Stimulated activated CD4-positive, alpha-beta T cell treated with anti-CD3 and anti-CD28 coated beads, TNF-alpha, amount 100 ng/mL, for 1 hour (primary cell): ENCODE results near the gene PVALB.
A peak's percentile ranks its signal among the peaks of the same experiment; 100 is the strongest.

Experiments
- DNase-seq, 3 donors: peaks; one replicate each; pipeline ENCODE4 v3.0.0-alpha.2; 2020; ENCODE audit warnings: low read depth in 3 of 3, low spot score in 1 of 3

The PVALB gene

GRCh38 chr22:36814801-36815200 is 2.0 kb downstream of the PVALB start:
- DNase-seq: no peak

- no peak for DNase-seq
These were observed 5.6 kb downstream of the PVALB start for GRCh38 chr22:36811094-36811800.

- DNase-seq: no peak
These were observed 7.5 kb downstream of the PVALB start for GRCh38 chr22:36809351-36809750.

- no peak for DNase-seq
These were observed 8.0 kb downstream of the PVALB start for GRCh38 chr22:36808721-36809344.

- DNase-seq: no peak
These were observed 9.2 kb downstream of the PVALB start for GRCh38 chr22:36807627-36808026.

- no peak for DNase-seq
These were observed 10.0 kb downstream of the PVALB start for GRCh38 chr22:36806835-36807234.

GRCh38 chr22:36803358-36803757 is 13.5 kb downstream of the PVALB start:
- DNase-seq: no peak

- DNase-seq: no peak
These were observed 18.2 kb downstream of the PVALB start for GRCh38 chr22:36798674-36799066.

GRCh38 chr22:36797911-36798673 is 18.7 kb downstream of the PVALB start:
- DNase-seq: no peak

- DNase-seq: no peak
These were observed 19.5 kb downstream of the PVALB start for GRCh38 chr22:36797374-36797773.

- no peak for DNase-seq
These were observed 20.2 kb downstream of the PVALB start for GRCh38 chr22:36796552-36797175.

GRCh38 chr22:36795633-36796032 is 21.2 kb downstream of the PVALB start:
- DNase-seq: no peak

- DNase-seq: no peak
These were observed 26.2 kb downstream of the PVALB start for GRCh38 chr22:36790648-36791047.

- DNase-seq: no peak
These were observed 29.4 kb downstream of the PVALB start for GRCh38 chr22:36787204-36787988.

- DNase-seq: no peak
These were observed 33.1 kb downstream of the PVALB start for GRCh38 chr22:36783743-36784142.

- peak; percentile 64 to 88 (median 81) for DNase-seq
These were observed 34.9 kb downstream of the PVALB start for GRCh38 chr22:36781656-36782627.

- DNase-seq: no peak
These were observed 38.8 kb downstream of the PVALB start for GRCh38 chr22:36778020-36778419.

- DNase-seq: no peak
These were observed 40.1 kb downstream of the PVALB start for GRCh38 chr22:36776722-36777121.

GRCh38 chr22:36775964-36776669 is 40.7 kb downstream of the PVALB start, which contains the start of gene IFT27:
Gene IFT27 (minus strand): TSS chr22:36776119. CDS start chr22:36775707, 412 bp downstream.
- DNase-seq: peak; percentile 86 to 97 (median 89)
